ENCODE results near the gene MCFD2.

DNA sequence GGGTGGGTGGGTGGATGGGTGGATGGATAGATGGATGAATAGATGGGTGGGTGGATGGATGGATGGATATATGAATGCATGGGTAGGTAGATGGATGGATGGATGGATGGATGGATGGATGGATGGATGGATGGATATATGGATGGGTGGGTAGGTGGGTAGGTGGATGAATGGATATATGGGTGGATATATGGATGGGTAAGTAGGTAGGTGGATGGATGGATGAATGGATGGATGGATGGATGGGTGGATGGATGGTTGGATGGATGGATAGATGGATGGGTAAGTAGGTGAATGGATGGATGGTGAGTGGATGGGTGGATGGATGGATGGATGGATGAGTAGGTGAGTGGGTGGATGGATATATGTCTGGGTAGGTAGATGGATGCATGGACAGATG lies 36.1 kb downstream of the MCFD2 start:
- TF ChIP-seq, protein P1, sequence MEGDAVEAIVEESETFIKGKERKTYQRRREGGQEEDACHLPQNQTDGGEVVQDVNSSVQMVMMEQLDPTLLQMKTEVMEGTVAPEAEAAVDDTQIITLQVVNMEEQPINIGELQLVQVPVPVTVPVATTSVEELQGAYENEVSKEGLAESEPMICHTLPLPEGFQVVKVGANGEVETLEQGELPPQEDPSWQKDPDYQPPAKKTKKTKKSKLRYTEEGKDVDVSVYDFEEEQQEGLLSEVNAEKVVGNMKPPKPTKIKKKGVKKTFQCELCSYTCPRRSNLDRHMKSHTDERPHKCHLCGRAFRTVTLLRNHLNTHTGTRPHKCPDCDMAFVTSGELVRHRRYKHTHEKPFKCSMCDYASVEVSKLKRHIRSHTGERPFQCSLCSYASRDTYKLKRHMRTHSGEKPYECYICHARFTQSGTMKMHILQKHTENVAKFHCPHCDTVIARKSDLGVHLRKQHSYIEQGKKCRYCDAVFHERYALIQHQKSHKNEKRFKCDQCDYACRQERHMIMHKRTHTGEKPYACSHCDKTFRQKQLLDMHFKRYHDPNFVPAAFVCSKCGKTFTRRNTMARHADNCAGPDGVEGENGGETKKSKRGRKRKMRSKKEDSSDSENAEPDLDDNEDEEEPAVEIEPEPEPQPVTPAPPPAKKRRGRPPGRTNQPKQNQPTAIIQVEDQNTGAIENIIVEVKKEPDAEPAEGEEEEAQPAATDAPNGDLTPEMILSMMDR (IDR thresholded peaks at IDR 0.05) = no peak
- no peak for TF ChIP-seq POLR2A (IDR thresholded peaks at IDR 0.05)
